IPS-15b (cell line): ENCODE data around the gene RARA.

ENCODE experiments used
- H3K27me3 ChIP-seq: one replicate; pipeline ENCODE4 v1.6.1; 2013; ENCODE audit warnings: low read length; ENCODE audit not compliant: control insufficient read depth, insufficient read depth
- H3K36me3 ChIP-seq: one replicate; pipeline ENCODE4 v1.6.1; 2013; ENCODE audit warnings: low read length; ENCODE audit not compliant: control insufficient read depth, insufficient read depth
- H3K4me1 ChIP-seq: one replicate; pipeline ENCODE4 v1.6.1; 2013; ENCODE audit warnings: mild to moderate bottlenecking, low read length; ENCODE audit not compliant: control insufficient read depth, insufficient read depth
- H3K4me3 ChIP-seq: one replicate; pipeline ENCODE4 v1.5.1; 2013; ENCODE audit warnings: low read depth, low read length
- H3K9ac ChIP-seq: one replicate; pipeline ENCODE4 v1.6.1; 2013; ENCODE audit warnings: low read depth, mild to moderate bottlenecking, low read length
- H3K9me3 ChIP-seq: one replicate; pipeline ENCODE4 v1.6.1; 2013; ENCODE audit warnings: mild to moderate bottlenecking, low read length; ENCODE audit not compliant: control insufficient read depth, insufficient read depth

RARA gene

DNA sequence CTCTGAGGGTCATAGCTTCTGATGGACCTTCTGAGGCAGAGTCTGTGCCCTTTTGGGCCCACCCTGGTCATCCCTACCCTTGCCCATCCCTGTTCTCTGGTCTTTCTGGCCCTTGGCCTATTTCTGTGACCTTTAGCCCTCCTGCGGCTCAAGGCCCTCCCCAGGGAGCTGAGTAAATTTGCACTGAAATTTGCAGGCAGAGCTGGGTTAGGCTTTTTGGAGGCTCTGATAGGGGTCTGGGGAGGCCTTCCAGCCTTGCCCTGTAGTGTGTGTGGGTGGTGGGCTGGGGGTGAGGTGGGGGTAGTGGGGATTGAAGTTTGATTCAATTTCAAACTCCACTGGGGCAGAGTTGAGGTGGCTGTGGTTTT lies 17.8 kb downstream of the RARA start:
- no peaks in the 10 kb centered on the region for H3K9me3 ChIP-seq
- no peak overlapping the region for H3K4me3 ChIP-seq
- H3K36me3 ChIP-seq, result peaks cover 8% of the 10 kb centered on the region
- H3K4me1 ChIP-seq, result peaks cover 7% of the 10 kb centered on the region
- no peak overlapping the region for H3K9ac ChIP-seq
- no peaks in the 10 kb centered on the region for H3K27me3 ChIP-seq

DNA sequence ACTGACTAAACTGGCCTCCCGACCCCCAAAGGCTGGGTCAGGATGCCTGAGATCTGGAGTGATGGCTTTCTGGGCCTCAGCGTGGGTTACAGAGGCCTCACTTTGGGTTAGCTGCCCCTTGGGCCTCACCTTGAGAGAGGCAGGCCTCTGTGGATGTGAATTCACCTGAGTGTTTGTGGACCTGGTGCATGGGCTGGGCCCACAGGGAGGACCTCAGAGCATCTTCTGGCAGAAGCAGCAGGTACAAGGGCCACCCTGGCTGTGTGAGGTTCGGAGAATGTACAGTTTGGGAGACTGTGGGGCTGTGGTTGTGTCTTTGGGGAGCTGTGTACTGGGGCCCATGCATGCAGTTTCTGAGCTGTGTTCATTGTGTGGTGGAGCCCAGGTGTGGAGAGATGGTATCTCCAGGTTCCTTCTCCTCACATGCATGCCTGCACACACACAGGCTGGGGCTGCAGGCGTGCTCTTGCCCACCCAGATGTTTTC lies 18.3 kb downstream of the RARA start:
- Histone ChIP-seq H3K9me3 (no peaks in the 10 kb centered on the region), H3K36me3 (peaks cover 8% of the 10 kb centered on the region), H3K9ac (no peak overlapping the region), H3K4me1 (peaks cover 7% of the 10 kb centered on the region), H3K27me3 (no peaks in the 10 kb centered on the region), H3K4me3 (no peak overlapping the region)

DNA sequence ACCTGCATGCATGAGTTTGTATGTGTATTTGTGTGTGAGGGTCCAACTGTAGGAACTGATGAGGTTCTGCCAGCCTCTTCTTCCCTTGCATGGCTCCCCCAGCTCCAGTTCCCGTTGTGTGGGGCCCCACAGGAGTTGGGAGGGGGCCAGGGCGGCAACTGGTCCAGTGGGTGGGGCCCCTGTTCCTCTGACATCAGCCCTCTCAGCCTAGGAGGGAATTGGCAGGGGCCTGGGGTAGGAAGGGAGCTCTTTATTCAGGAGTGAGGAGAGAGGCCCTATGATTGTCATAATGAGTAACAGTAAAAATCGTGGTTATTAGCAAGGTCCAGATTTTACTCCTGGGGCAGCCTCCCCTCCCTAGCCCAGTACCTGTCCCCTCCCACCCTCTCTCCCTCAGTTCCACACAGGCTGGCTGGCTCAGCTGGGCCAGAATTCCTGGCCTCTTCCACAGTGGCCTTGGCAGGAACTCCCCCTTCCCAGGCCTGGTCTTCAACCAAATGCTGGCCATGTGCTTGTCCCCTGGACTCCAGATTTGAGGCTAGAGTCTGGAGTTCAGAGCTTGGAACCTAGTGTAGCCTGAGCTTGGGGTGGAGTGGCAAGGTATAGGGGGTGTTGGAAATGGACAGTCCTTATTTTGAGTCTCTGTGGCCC lies 18.9 kb downstream of the RARA start:
- H3K4me1 ChIP-seq, result peaks cover 4% of the 10 kb centered on the region
- no peaks in the 10 kb centered on the region for H3K9me3 ChIP-seq
- peaks cover 8% of the 10 kb centered on the region for H3K36me3 ChIP-seq
- no peak overlapping the region for H3K9ac ChIP-seq
- no peak overlapping the region for H3K4me3 ChIP-seq
- H3K27me3 ChIP-seq, result no peaks in the 10 kb centered on the region

DNA sequence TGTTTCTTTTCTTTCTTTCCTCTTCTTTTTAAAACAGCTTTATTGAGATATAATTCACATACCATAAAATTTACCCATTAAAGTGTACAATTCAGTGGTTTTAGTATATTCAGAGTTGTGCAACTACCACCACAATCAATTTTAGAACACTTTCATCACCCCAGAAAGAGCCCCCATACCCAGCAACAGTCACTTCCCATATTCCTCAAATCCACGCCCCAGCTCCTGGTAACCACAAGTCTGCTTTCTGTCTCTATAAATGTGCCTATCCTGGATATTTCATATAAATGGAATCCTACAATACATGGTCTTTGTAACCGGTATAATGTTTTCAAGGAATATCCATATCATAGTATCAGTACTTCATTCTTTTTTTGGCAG lies 19.4 kb downstream of the RARA start:
- no peaks in the 10 kb centered on the region for H3K9me3 ChIP-seq
- H3K4me3 ChIP-seq, result no peak overlapping the region
- no peak overlapping the region for H3K9ac ChIP-seq
- peaks cover 8% of the 10 kb centered on the region for H3K36me3 ChIP-seq
- H3K27me3 ChIP-seq, result no peaks in the 10 kb centered on the region
- peaks cover 3% of the 10 kb centered on the region for H3K4me1 ChIP-seq

DNA sequence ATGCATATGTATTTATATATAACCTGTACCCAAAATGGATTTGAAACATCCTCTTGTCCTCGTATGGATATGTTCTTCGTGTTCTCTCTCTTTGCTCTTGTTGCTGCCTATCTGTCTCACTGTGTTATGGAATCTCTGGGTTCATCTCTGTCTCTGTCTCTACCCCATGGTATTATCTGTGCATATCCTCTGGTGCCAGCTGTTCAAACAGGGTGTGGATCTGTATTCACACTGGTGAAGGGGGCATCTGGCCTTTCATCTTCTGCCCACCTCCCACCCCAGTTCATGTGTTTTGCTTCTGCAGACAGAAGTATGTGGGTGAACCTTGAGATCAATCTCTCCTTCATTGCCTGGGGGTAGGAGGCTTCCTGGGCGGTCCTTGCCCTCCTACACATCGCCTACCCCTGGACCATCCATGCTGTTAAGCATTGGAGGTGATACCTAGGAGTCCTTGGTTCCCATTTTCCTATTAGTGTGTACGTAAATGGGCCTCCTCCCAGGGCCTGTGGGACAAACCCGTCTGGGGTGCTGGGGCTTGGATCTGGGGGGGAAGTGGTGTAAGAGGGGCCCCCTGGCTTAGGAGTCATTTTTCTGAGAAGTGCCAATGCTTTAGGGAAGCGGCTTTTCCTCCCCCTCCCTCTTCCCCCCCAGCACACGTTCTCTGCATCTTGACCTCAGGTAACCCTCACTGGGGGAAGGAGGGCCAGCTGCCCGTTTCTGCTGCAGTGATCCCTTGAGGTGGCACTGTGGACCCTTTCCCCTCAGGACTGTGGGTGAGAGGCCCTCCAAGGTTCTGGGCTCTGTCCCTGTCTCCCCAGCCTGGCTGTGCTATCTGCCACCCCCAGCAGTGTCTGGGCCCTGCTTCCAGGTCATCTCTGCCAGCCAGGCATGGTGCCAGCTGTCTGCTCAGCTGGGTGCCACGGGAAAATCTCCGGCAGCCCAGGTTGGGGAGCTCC lies 21.1 kb downstream of the RARA start:
- H3K4me1 ChIP-seq, result peaks cover 5% of the 10 kb centered on the region
- peaks cover 8% of the 10 kb centered on the region for H3K36me3 ChIP-seq
- peaks cover 12% of the 10 kb centered on the region for H3K27me3 ChIP-seq
- no peak overlapping the region for H3K4me3 ChIP-seq
- no peak overlapping the region for H3K9ac ChIP-seq
- H3K9me3 ChIP-seq, result no peaks in the 10 kb centered on the region

DNA sequence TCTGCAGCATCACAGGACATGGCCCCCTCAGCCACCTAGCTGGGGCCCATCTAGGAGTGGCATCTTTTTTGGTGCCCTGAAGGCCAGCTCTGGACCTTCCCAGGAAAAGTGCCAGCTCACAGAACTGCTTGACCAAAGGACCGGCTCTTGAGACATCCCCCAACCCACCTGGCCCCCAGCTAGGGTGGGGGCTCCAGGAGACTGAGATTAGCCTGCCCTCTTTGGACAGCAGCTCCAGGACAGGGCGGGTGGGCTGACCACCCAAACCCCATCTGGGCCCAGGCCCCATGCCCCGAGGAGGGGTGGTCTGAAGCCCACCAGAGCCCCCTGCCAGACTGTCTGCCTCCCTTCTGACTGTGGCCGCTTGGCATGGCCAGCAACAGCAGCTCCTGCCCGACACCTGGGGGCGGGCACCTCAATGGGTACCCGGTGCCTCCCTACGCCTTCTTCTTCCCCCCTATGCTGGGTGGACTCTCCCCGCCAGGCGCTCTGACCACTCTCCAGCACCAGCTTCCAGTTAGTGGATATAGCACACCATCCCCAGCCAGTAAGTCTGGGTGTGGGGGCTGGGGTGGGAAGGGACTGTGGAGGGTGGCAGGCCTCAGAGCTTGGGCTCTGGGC lies 22.0 kb downstream of the RARA start:
- Histone ChIP-seq H3K27me3 (peaks cover 18% of the 10 kb centered on the region), H3K4me3 (no peak overlapping the region), H3K36me3 (peaks cover 8% of the 10 kb centered on the region), H3K9ac (no peak overlapping the region), H3K4me1 (peaks cover 5% of the 10 kb centered on the region), H3K9me3 (no peaks in the 10 kb centered on the region)

DNA sequence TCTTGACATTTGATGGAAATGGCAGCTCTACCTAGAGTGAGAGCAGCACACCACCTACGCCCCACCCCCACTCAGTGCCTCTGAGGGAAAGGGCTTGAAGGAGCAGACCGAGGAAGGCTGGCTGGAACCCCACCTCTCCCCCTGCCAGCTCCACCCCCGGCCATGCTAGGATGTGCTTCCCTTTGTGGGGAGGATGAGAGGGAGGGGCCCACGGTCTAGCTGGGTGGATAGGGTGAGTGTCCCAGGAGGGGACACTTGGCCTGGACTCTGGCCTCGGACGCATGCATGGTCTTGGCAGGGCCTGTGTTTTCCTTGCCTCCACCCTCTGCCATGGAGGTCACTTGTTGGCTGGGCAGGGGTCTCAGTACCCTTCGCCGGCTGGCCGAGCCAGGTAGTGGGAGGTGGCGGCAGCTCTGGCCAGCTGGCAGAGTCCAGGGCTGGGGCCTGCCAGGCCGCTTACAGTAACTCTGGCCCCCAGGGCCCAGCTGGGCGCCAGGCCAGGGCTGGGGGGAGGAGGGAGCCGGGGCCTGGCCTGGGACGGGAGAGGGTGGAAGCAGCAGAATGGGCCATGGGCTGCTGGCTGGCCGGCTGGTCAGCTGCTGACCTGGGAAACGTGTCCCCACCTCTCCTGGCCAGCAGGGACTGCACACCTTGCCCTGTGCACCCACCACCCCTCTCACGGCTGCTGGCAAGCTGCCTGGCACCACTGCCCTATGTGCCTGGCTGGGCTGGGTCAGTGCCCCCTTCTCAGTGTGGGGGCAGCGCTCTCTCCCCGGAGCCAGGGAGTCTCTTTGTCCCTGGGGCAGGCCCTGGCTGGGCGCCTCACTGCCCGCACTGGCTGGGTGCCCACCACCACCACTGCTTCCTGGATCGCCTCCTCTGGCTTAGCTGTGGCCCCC lies 23.0 kb downstream of the RARA start:
- Histone ChIP-seq H3K4me3 (no peak overlapping the region), H3K9ac (no peak overlapping the region), H3K27me3 (peaks cover 19% of the 10 kb centered on the region), H3K9me3 (no peaks in the 10 kb centered on the region), H3K36me3 (peaks cover 8% of the 10 kb centered on the region), H3K4me1 (peaks cover 5% of the 10 kb centered on the region)

DNA sequence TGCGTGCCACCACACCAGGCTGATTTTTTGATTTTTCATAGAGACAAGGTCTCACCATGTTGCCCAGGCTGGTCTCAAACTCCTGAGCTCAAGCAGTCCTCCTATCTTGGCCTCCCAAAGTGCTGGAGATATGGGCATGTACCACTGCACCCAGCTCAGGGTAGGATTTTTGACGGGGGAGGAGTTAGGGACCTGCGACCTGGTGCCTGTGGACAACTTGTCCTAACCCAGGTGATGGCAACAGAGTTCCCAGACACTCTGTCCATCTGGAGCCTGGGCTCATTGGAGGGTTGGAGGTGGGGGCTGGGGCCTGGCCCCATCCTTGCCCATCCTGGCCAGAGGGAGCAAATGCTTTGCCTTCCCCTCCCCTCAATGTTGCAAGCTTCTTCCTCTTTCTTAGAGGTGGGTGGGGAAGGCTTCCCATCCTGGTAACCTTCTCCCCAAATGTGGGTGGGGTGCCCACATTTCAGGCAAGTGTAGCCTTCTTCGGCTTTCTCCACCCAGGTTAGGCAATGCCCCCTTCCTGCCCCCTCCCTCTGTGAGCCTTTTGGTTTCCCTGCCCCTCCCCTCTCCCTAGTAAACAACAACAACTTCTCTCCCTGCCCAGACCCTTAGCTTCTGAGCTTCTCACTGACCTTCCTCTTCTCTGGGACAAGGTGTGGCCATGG lies 24.9 kb downstream of the RARA start:
- Histone ChIP-seq H3K27me3 (peaks cover 36% of the 10 kb centered on the region), H3K36me3 (peaks cover 8% of the 10 kb centered on the region), H3K4me1 (peaks cover 7% of the 10 kb centered on the region), H3K4me3 (no peak overlapping the region), H3K9ac (no peak overlapping the region), H3K9me3 (no peaks in the 10 kb centered on the region)

DNA sequence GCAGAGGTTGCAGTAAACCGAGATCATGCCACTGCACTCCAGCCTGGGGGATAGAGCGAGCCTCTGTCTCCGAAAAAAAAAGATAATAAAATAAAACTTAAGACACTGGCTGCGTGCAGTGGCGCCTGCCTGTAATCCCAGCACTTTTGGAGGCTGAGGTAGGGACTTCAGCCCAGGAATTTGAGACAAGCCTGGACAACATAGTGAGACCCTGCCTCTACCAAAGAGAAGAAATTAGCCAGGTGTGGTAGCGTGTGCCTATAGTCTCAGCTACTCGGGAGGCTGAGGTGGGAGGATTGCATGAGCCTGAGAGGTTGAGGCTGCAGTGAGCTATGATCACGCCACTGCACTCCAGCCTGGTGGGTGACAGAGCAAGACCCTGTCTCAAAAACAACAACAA lies 26.6 kb downstream of the RARA start:
- Histone ChIP-seq H3K36me3 (peaks cover 8% of the 10 kb centered on the region), H3K4me1 (peaks cover 7% of the 10 kb centered on the region), H3K9ac (no peak overlapping the region), H3K4me3 (no peak overlapping the region), H3K27me3 (peaks cover 53% of the 10 kb centered on the region), H3K9me3 (no peaks in the 10 kb centered on the region)

DNA sequence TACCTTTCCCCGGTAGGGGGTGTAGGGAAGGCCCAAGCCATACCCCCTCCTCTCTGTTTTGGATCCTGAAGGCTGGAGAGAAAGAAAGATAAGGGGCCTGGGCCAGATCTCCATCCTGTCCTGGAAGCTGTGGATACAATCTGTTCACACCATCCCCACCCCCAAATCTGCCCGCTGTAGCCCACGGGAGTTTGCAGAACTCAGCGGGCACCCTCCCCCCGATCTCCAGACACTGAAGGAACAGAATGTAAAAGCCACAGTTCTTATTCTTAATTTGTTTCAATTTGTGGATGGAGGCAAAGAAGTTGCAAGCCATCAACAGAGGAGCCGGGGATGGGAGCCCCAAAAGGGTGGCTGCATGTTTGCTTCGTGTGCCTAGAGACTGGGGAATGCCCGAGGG lies 28.4 kb downstream of the RARA start:
- H3K4me1 ChIP-seq, result peaks cover 6% of the 10 kb centered on the region
- H3K9me3 ChIP-seq, result no peaks in the 10 kb centered on the region
- peaks cover 59% of the 10 kb centered on the region for H3K27me3 ChIP-seq
- no peak overlapping the region for H3K9ac ChIP-seq
- H3K36me3 ChIP-seq, result no peaks in the 10 kb centered on the region
- H3K4me3 ChIP-seq, result no peak overlapping the region

DNA sequence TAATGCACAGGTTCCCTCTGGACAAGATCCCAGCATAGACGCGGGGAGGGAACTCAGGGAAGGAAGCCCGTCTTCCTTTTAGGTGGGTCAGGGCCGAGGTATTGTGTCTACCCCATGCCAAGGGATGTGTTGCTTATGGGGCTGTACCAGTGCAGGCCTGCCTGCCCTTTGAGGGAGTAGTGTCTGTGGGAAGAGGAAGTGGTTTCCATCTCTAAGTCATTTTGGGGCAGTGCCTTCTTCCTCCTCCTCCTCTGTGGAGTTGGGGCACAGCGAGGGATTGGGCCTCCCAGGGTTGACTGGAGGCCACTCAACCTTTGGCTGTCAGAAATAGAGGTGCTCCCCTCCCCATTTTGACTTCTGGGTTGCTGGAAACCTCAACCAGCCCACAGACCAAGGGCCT lies 29.1 kb downstream of the RARA start:
- Histone ChIP-seq H3K36me3 (no peaks in the 10 kb centered on the region), H3K4me3 (no peak overlapping the region), H3K27me3 (peaks cover 66% of the 10 kb centered on the region), H3K9me3 (no peaks in the 10 kb centered on the region), H3K9ac (no peak overlapping the region), H3K4me1 (peaks cover 6% of the 10 kb centered on the region)
